HepG2 (cell line): ENCODE measurements around the gene PRSS33. TPM values are rescaled to one million over a fixed set of nuclear protein-coding genes. Genes with fewer than 3 reads are reported as not detected.

Experiments
- AKAP8 ChIP-seq: sonication (generic); formaldehyde crosslinking; IDR thresholded peaks from 2 replicates; pipeline ENCODE4 v1.5.1; 2020; ENCODE audit warnings: mild to moderate bottlenecking, missing genetic modification reagents
- ARNT ChIP-seq: fragments of 450-650 bp; IDR thresholded peaks from 2 replicates; pipeline ENCODE4 v1.6.1; 2017
- HNRNPK ChIP-seq: fragments of 200-400 bp; formaldehyde crosslinking; IDR thresholded peaks from 2 replicates; pipeline ENCODE4 v1.6.1; 2018; ENCODE audit warnings: low read length, low read depth, moderate library complexity, mild to moderate bottlenecking; ENCODE audit not compliant: poor library complexity, severe bottlenecking
- KDM3A ChIP-seq: IDR thresholded peaks from 2 replicates; pipeline ENCODE4 v1.6.1; 2018; ENCODE audit warnings: low read depth, missing compliant biosample characterization
- MEF2D ChIP-seq: sonication (generic); formaldehyde crosslinking; IDR thresholded peaks from 2 replicates; pipeline ENCODE4 v1.5.1; 2020; ENCODE audit warnings: mild to moderate bottlenecking, missing genetic modification reagents
- NFATC3 ChIP-seq: sonication (generic); formaldehyde crosslinking; IDR thresholded peaks from 2 replicates; pipeline ENCODE4 v1.5.1; 2020; ENCODE audit warnings: mild to moderate bottlenecking, missing genetic modification reagents
- NR3C1 ChIP-seq: sonication (generic); formaldehyde crosslinking; IDR thresholded peaks from 2 replicates; pipeline ENCODE4 v1.4.0; 2020; ENCODE audit warnings: missing genetic modification reagents
- PCBP2 ChIP-seq: fragments of 200-400 bp; formaldehyde crosslinking; optimal IDR thresholded peaks from 2 replicates; pipeline ENCODE3; 2018; ENCODE audit warnings: low read length, low read depth; ENCODE audit not compliant: poor library complexity, severe bottlenecking
- POLR2AphosphoS2 ChIP-seq: IDR thresholded peaks from 2 replicates; pipeline ENCODE4 v1.6.1; 2011; ENCODE audit warnings: low read depth, low read length, improper control_type of control experiment
- RBM39 ChIP-seq: fragments of 200-400 bp; formaldehyde crosslinking; IDR thresholded peaks from one replicate; pipeline ENCODE4 v1.6.1; 2018; ENCODE audit warnings: antibody characterized with exemption, mild to moderate bottlenecking, low read depth, low read length; ENCODE audit not compliant: poor library complexity, severe bottlenecking
- ZNF274 ChIP-seq: sonication (generic); formaldehyde crosslinking; IDR thresholded peaks from 2 replicates; pipeline ENCODE4 v1.5.1; 2020; ENCODE audit warnings: mild to moderate bottlenecking, missing genetic modification reagents
- ZNF329 ChIP-seq: sonication (generic); formaldehyde crosslinking; IDR thresholded peaks from 2 replicates; pipeline ENCODE4 v1.9.0; 2021; ENCODE audit warnings: low read depth, mild to moderate bottlenecking, missing genetic modification reagents
- ZNF430 ChIP-seq: sonication (generic); formaldehyde crosslinking; IDR thresholded peaks from 2 replicates; pipeline ENCODE4 v1.9.0; 2021; ENCODE audit warnings: mild to moderate bottlenecking, missing genetic modification reagents
- ZNF567 ChIP-seq: sonication (generic); formaldehyde crosslinking; IDR thresholded peaks from 2 replicates; pipeline ENCODE4 v1.8.1; 2023; ENCODE audit warnings: mild to moderate bottlenecking, missing genetic modification reagents, borderline replicate concordance
- ZNF777 ChIP-seq: sonication (generic); formaldehyde crosslinking; IDR thresholded peaks from 2 replicates; pipeline ENCODE4 v1.4.0; 2020; ENCODE audit warnings: missing genetic modification reagents
- polyA plus RNA-seq, 8 experiments: library from polyadenylated mRNA; depleted of rRNA in 3 of 8; stranded (reverse) in 7 of 8; unstranded in 1 of 8; fragments of >200 nt; fragmentation: Illumina TruSeq in 4 of 8; extraction: Trizol in 4 of 8; gene quantifications; 2 replicates each; pipeline versions ENCODE4 v1.2.1 to v1.2.3, GENCODE V29; 2011 to 2016; ENCODE audit warnings: low read depth in 4 of 8, missing spikeins in 1 of 8, mixed read lengths in 1 of 8; ENCODE audit not compliant: insufficient read depth in 1 of 8
- total RNA-seq, 5 experiments: library from RNA; depleted of rRNA; stranded (reverse); fragments of >200 nt; fragmentation: Illumina TruSeq; extraction: Trizol; gene quantifications; 2 replicates each; pipeline ENCODE4 v1.2.3, GENCODE V29; 2016; ENCODE audit warnings: low read depth in 1 of 5
- TF ChIP-seq, protein P1 (sequence below): sonication (generic); formaldehyde crosslinking; IDR thresholded peaks from 2 replicates; pipeline ENCODE4 v1.4.0; 2020; ENCODE audit warnings: mild to moderate bottlenecking, missing genetic modification reagents, borderline replicate concordance
- TF ChIP-seq, protein P2 (sequence below): IDR thresholded peaks from 2 replicates; pipeline ENCODE4 v1.6.1; 2016; ENCODE audit warnings: low read depth, borderline replicate concordance
- TF ChIP-seq, protein P3 (sequence below): sonication (generic); formaldehyde crosslinking; IDR thresholded peaks from 2 replicates; pipeline ENCODE4 v1.5.0; 2020; ENCODE audit warnings: missing genetic modification reagents
- TF ChIP-seq, protein P4 (sequence below): sonication (generic); formaldehyde crosslinking; IDR thresholded peaks from 2 replicates; pipeline ENCODE4 v1.4.0; 2020; ENCODE audit warnings: missing genetic modification reagents
- TF ChIP-seq, protein P5 (sequence below): sonication (generic); formaldehyde crosslinking; IDR thresholded peaks from 2 replicates; pipeline ENCODE4 v1.4.0; 2020; ENCODE audit warnings: missing genetic modification reagents

Gene PRSS33
- total and polyA plus RNA-seq, 2 of the 13 experiments (the other 11 are each of a cell fraction or from before 2014, with no cell fraction given), result not detected

DNA sequence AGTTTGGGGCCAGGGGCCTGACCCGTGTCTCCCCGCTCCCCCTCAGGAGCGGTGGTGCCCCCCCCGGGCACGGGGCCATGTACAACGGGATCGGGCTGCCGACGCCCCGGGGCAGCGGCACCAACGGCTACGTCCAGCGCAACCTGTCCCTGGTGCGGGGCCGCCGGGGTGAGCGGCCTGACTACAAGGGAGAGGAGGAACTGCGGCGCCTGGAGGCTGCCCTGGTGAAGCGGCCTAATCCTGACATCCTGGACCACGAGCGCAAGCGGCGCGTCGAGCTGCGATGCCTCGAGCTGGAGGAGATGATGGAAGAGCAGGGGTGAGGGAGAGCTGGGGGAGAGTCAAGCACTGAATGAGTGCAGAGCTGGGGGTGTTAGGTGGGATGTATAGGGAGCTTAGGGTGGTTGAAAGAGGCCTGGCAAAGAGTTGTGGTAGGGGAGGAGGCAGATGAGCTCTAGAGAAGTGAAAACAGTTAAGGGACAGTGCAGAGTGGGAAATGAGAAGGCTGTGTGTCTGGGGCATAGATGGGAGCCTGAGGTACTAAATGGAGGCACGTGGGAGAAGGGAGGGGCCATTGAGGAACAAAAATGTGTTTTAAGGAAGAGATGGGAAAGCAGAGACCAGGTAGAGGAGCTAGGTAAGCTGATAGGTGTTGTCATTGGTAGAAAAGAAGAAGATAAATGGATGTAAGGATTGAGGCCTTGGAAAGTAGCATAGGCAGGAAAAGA, 30.9 kb downstream of the PRSS33 start (continued):
- TF ChIP-seq, protein P1, sequence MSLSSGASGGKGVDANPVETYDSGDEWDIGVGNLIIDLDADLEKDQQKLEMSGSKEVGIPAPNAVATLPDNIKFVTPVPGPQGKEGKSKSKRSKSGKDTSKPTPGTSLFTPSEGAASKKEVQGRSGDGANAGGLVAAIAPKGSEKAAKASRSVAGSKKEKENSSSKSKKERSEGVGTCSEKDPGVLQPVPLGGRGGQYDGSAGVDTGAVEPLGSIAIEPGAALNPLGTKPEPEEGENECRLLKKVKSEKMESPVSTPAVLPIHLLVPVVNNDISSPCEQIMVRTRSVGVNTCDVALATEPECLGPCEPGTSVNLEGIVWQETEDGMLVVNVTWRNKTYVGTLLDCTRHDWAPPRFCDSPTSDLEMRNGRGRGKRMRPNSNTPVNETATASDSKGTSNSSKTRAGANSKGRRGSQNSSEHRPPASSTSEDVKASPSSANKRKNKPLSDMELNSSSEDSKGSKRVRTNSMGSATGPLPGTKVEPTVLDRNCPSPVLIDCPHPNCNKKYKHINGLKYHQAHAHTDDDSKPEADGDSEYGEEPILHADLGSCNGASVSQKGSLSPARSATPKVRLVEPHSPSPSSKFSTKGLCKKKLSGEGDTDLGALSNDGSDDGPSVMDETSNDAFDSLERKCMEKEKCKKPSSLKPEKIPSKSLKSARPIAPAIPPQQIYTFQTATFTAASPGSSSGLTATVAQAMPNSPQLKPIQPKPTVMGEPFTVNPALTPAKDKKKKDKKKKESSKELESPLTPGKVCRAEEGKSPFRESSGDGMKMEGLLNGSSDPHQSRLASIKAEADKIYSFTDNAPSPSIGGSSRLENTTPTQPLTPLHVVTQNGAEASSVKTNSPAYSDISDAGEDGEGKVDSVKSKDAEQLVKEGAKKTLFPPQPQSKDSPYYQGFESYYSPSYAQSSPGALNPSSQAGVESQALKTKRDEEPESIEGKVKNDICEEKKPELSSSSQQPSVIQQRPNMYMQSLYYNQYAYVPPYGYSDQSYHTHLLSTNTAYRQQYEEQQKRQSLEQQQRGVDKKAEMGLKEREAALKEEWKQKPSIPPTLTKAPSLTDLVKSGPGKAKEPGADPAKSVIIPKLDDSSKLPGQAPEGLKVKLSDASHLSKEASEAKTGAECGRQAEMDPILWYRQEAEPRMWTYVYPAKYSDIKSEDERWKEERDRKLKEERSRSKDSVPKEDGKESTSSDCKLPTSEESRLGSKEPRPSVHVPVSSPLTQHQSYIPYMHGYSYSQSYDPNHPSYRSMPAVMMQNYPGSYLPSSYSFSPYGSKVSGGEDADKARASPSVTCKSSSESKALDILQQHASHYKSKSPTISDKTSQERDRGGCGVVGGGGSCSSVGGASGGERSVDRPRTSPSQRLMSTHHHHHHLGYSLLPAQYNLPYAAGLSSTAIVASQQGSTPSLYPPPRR (CRISPR knock-in tag), result no peak
- TF ChIP-seq POLR2AphosphoS2 (0 out of 2 replicates have a peak, but pooled peaks have one; percentile 50), NR3C1 (no peak), RBM39 (no peak), HNRNPK (peak; percentile 66), ZNF777 (CRISPR knock-in tag) (no peak), NFATC3 (CRISPR knock-in tag) (no peak), ZNF430 (no peak), KDM3A (CRISPR knock-in tag) (no peak), ARNT (no peak), ZNF329 (CRISPR knock-in tag) (no peak), PCBP2 (peak; percentile 20), AKAP8 (CRISPR knock-in tag) (0 out of 2 replicates have a peak, but pooled peaks have one; percentile 30), ZNF274 (CRISPR knock-in tag) (no peak), ZNF567 (CRISPR knock-in tag) (no peak), MEF2D (CRISPR knock-in tag) (no peak)
- TF ChIP-seq, protein P2, sequence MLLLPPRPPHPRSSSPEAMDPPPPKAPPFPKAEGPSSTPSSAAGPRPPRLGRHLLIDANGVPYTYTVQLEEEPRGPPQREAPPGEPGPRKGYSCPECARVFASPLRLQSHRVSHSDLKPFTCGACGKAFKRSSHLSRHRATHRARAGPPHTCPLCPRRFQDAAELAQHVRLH (CRISPR knock-in tag), result no peak
- TF ChIP-seq, protein P3, sequence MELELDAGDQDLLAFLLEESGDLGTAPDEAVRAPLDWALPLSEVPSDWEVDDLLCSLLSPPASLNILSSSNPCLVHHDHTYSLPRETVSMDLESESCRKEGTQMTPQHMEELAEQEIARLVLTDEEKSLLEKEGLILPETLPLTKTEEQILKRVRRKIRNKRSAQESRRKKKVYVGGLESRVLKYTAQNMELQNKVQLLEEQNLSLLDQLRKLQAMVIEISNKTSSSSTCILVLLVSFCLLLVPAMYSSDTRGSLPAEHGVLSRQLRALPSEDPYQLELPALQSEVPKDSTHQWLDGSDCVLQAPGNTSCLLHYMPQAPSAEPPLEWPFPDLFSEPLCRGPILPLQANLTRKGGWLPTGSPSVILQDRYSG (CRISPR knock-in tag), result no peak
- TF ChIP-seq, protein P4, sequence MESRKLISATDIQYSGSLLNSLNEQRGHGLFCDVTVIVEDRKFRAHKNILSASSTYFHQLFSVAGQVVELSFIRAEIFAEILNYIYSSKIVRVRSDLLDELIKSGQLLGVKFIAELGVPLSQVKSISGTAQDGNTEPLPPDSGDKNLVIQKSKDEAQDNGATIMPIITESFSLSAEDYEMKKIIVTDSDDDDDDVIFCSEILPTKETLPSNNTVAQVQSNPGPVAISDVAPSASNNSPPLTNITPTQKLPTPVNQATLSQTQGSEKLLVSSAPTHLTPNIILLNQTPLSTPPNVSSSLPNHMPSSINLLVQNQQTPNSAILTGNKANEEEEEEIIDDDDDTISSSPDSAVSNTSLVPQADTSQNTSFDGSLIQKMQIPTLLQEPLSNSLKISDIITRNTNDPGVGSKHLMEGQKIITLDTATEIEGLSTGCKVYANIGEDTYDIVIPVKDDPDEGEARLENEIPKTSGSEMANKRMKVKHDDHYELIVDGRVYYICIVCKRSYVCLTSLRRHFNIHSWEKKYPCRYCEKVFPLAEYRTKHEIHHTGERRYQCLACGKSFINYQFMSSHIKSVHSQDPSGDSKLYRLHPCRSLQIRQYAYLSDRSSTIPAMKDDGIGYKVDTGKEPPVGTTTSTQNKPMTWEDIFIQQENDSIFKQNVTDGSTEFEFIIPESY (CRISPR knock-in tag), result peak; percentile 30; the same call in 1 of the 2 replicates
- TF ChIP-seq, protein P5, sequence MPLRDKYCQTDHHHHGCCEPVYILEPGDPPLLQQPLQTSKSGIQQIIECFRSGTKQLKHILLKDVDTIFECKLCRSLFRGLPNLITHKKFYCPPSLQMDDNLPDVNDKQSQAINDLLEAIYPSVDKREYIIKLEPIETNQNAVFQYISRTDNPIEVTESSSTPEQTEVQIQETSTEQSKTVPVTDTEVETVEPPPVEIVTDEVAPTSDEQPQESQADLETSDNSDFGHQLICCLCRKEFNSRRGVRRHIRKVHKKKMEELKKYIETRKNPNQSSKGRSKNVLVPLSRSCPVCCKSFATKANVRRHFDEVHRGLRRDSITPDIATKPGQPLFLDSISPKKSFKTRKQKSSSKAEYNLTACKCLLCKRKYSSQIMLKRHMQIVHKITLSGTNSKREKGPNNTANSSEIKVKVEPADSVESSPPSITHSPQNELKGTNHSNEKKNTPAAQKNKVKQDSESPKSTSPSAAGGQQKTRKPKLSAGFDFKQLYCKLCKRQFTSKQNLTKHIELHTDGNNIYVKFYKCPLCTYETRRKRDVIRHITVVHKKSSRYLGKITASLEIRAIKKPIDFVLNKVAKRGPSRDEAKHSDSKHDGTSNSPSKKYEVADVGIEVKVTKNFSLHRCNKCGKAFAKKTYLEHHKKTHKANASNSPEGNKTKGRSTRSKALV (CRISPR knock-in tag), result no peak
